ENCODE data around the gene RGS7.

Gene RGS7

GRCh38 chr1:241356519-241357365, at the start of gene RGS7:
Gene RGS7, minus strand, starts transcription at chr1:241357205.
- DNase-seq, result peak; percentile 17

- no peak for DNase-seq
Observed at GRCh38 chr1:241406421-241406820, 49.4 kb upstream of the RGS7 start.

GRCh38 chr1:241401156-241401555, 44.2 kb upstream of the RGS7 start:
- no peak for DNase-seq

- no peak for DNase-seq
Observed at GRCh38 chr1:241396747-241397681, 40.0 kb upstream of the RGS7 start.

GRCh38 chr1:241391926-241392710, 35.1 kb upstream of the RGS7 start:
- no peak for DNase-seq

GRCh38 chr1:241390526-241390925, 33.5 kb upstream of the RGS7 start:
- no peak for DNase-seq

- DNase-seq, result no peak
Observed at GRCh38 chr1:241389400-241389799, 32.4 kb upstream of the RGS7 start.

GRCh38 chr1:241387216-241387615, 30.2 kb upstream of the RGS7 start:
- no peak for DNase-seq

GRCh38 chr1:241376701-241377100, 19.7 kb upstream of the RGS7 start:
- DNase-seq, result peak; percentile 83

- no peak for DNase-seq
Observed at GRCh38 chr1:241375886-241376285, 18.9 kb upstream of the RGS7 start.

GRCh38 chr1:241366196-241366595, 9.2 kb upstream of the RGS7 start:
- no peak for DNase-seq

GRCh38 chr1:241362350-241362749, 5.3 kb upstream of the RGS7 start:
- no peak for DNase-seq

- DNase-seq, result no peak
Observed at GRCh38 chr1:241357366-241358340, 648 bp upstream of the RGS7 start.

GRCh38 chr1:241356187-241356518, 852 bp downstream of the RGS7 start:
- no peak for DNase-seq

GRCh38 chr1:241355311-241356010, 1.5 kb downstream of the RGS7 start:
- DNase-seq, result no peak

- no peak for DNase-seq
Observed at GRCh38 chr1:241352401-241352800, 4.6 kb downstream of the RGS7 start.

- no peak for DNase-seq
Observed at GRCh38 chr1:241351841-241352240, 5.2 kb downstream of the RGS7 start.

- no peak for DNase-seq
Observed at GRCh38 chr1:241343956-241344355, 13.0 kb downstream of the RGS7 start.

GRCh38 chr1:241336335-241336734, 20.7 kb downstream of the RGS7 start:
- DNase-seq, result no peak

- no peak for DNase-seq
Observed at GRCh38 chr1:241332987-241333386, 24.0 kb downstream of the RGS7 start.

GRCh38 chr1:241332037-241332409, 25.0 kb downstream of the RGS7 start:
- no peak for DNase-seq
